A673 (cell line): ENCODE results near the gene COMMD2.

Source experiments
- CTCF ChIP-seq: fragments of 300-800, 200-600 bp; sonication (generic); conservative IDR thresholded peaks from 2 replicates; pipeline ENCODE4 v1.5.1; 2017; ENCODE audit warnings: low read depth, mild to moderate bottlenecking, antibody characterized with exemption, low read length, moderate library complexity, mixed read lengths
- EZH2 ChIP-seq: fragments of 200-600 bp; sonication (generic); IDR thresholded peaks from 2 replicates; pipeline ENCODE4 v1.6.1; 2017; ENCODE audit warnings: borderline replicate concordance, low read depth, mild to moderate bottlenecking, mixed read lengths, antibody characterized with exemption, low read length; ENCODE audit not compliant: poor library complexity, severe bottlenecking

GRCh38 chr3:149764302-149764701 lies 12.0 kb upstream of the COMMD2 start:
- TF ChIP-seq CTCF (no peak), EZH2 (no peak)
